ENCODE results near the gene GLYATL3.

- TF ChIP-seq SUZ12 (IDR thresholded peaks at IDR 0.05; ENCODE audit: extremely low read depth, insufficient read depth, insufficient read length) (no peak), ZNF274 (IDR thresholded peaks at IDR 0.05; ENCODE audit: low read depth, low read length) (no peak), YY1 (IDR thresholded peaks at IDR 0.05; ENCODE audit: insufficient read depth, insufficient read length) (no peak)
Measured at GRCh38 chr6:49557177-49557576, 57.5 kb downstream of the GLYATL3 start.
